GM23248 (cell line): Measurements from ENCODE around the gene CCNY.

Source experiments
- EZH2 ChIP-seq: fragments of 200-600 bp; sonication (generic); IDR thresholded peaks from 2 replicates; pipeline ENCODE4 v1.6.1; 2018; ENCODE audit warnings: antibody characterized with exemption, mild to moderate bottlenecking; ENCODE audit not compliant: insufficient read depth, poor library complexity, severe bottlenecking
- EZH2phosphoT487 ChIP-seq: fragments of 200-600 bp; sonication (generic); IDR thresholded peaks from 2 replicates; pipeline ENCODE4 v1.6.1; 2018; ENCODE audit warnings: antibody characterized with exemption, moderate library complexity, mild to moderate bottlenecking, low read depth; ENCODE audit not compliant: insufficient read depth

DNA sequence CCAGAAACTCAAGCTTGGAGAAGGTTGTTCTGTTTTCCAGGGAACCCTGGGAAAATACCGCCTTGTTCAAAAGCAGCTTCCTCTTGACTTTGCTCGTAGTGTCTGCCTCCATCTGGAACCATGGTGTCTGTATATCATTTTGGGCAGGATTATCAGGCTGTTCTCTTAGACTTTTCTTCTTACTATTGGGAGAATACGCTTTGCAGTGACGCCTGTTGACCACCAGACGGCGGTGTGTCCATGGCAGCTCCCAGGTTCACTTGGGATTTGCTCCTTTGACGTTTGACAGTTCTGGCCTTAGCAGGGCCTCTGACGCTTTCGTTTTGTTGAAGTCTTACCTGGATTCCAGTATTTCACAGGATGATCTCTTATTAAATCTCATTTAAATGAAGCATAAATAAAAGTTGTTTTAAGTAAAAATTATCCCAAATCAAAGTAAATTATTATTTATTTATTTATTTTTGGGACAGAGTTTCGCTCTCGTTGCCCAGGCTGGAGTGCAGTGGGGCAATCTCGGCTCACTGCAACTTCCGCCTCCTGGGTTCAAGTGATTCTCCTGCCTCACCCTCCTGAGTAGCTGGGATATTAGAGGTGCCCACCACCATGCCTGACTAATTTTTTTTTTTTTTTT lies 227.1 kb downstream of the CCNY start:
- no peak for TF ChIP-seq EZH2
- no peak for TF ChIP-seq EZH2phosphoT487
